ENCODE results near the gene SPN. TPM values are rescaled to one million over a fixed set of nuclear protein-coding genes. Genes with fewer than 3 reads are reported as not detected.
"Not testable (repeated sequence)": the region's sequence is repeated elsewhere in the genome, so short reads cannot be mapped to it uniquely, and the experiment has no call there.

SPN gene
- polyA plus RNA-seq, 6 donors from 2014 or later = 2.0 to 3.3 (median 2.4) TPM; not detected in 1

GRCh38 chr16:29635902-29636301 lies 27.1 kb upstream of the SPN start:
- not testable (repeated sequence) for DNase-seq; H3K36me3 Mint-ChIP-seq; H3K4me1 Mint-ChIP-seq; H3K27me3 Mint-ChIP-seq; H3K4me3 Mint-ChIP-seq; H3K27ac Mint-ChIP-seq; H3K9me3 Mint-ChIP-seq; ATAC-seq (ENCODE audit: low read depth in 2 of 2)

GRCh38 chr16:29636368-29636767 lies 26.7 kb upstream of the SPN start:
- H3K9me3 Mint-ChIP-seq; H3K36me3 Mint-ChIP-seq; H3K4me3 Mint-ChIP-seq; H3K27me3 Mint-ChIP-seq; H3K27ac Mint-ChIP-seq; DNase-seq; ATAC-seq (ENCODE audit: low read depth in 2 of 2): not testable (repeated sequence)
- H3K4me1 Mint-ChIP-seq = peaks cover 3 to 11% (median 5%) of the 10 kb centered on the region in 3 donors

DNA sequence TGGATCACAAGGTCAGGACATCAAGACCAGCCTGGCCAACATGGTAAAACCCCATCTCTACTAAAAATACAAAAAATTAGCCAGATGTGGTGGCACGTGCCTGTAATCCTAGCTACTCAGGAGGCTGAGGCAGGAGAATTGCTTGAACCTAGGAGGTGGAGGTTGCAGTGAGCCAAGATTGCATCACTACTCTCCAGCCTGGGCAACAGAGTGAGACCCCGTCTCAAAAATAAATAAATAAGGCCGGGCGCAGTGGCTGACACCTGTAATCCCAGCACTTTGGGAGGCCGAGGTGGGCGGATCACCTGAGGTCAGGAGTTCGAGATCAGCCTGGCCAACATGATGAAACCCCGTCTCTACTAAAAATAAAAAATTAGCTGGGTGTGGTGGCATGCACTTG lies 24.3 kb upstream of the SPN start:
- not testable (repeated sequence) for ATAC-seq (ENCODE audit: low read depth in 2 of 2); H3K9me3 Mint-ChIP-seq; DNase-seq; H3K36me3 Mint-ChIP-seq; H3K4me3 Mint-ChIP-seq; H3K27ac Mint-ChIP-seq; H3K27me3 Mint-ChIP-seq
- peaks cover 9 to 23% (median 16%) of the 10 kb centered on the region in 3 donors for H3K4me1 Mint-ChIP-seq

DNA sequence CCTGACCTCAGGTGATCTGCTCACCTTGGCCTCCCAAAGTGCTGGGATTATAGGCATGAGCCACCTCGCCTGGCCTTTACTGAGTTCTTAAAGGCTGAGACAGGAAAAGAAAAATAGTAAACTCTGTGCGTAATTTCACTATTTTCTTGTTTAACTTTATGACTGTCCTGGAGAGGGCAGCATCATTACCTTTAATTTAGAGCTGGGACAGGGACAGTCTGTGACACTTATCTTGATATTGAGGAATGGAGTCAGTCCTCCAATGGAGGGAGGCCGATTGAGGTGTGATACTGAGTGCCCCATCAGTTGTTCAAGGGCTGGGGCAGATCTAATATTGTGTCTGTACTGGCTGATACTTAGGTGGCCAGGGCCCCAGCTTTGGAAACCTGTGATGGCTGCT lies 21.5 kb upstream of the SPN start:
- peaks cover 0 to 2% (median 0%) of the 10 kb centered on the region in 7 donors for H3K9me3 Mint-ChIP-seq
- peak overlapping the region in 1 of 6 donors; percentile 90 for H3K27ac Mint-ChIP-seq
- DNase-seq = peak; percentile 17
- no peaks in the 10 kb centered on the region for H3K36me3 Mint-ChIP-seq
- no peak for ATAC-seq (ENCODE audit: low read depth in 2 of 2)
- peak overlapping the region in 1 of 8 donors; percentile 40 for H3K4me3 Mint-ChIP-seq
- H3K4me1 Mint-ChIP-seq = peaks cover 26 to 47% (median 43%) of the 10 kb centered on the region in 3 donors
- no peaks in the 10 kb centered on the region for H3K27me3 Mint-ChIP-seq

DNA sequence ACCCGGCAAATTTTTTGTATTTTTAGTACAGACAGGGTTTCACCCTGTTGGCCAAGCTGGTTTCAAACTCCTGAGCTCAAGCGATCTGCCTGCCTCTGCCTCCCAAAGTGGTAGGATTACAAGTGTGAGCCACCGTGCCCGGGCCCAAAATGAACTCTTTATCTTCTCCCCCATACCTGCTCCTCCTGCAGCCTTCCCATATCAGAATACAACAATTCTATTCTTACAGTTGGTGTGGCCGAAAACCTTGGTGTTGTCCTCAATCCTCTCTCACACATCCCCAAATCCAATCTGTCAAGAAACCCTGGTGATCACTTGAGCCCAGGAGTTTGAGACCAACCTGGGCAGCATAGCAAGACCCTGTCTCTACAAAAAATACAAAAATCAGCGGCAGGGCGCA lies 19.5 kb upstream of the SPN start:
- Mint-ChIP-seq H3K27me3 (no peaks in the 10 kb centered on the region), H3K4me1 (peaks cover 26 to 47% (median 43%) of the 10 kb centered on the region in 3 donors), H3K4me3 (peak overlapping the region in 1 of 8 donors; percentile 42), H3K9me3 (peaks cover 0 to 2% (median 0%) of the 10 kb centered on the region in 7 donors), H3K27ac (peak overlapping the region in 2 of 6 donors; percentile 65 to 67), H3K36me3 (no peaks in the 10 kb centered on the region)
- DNase-seq (no peak), ATAC-seq (ENCODE audit: low read depth in 2 of 2) (no peak)

DNA sequence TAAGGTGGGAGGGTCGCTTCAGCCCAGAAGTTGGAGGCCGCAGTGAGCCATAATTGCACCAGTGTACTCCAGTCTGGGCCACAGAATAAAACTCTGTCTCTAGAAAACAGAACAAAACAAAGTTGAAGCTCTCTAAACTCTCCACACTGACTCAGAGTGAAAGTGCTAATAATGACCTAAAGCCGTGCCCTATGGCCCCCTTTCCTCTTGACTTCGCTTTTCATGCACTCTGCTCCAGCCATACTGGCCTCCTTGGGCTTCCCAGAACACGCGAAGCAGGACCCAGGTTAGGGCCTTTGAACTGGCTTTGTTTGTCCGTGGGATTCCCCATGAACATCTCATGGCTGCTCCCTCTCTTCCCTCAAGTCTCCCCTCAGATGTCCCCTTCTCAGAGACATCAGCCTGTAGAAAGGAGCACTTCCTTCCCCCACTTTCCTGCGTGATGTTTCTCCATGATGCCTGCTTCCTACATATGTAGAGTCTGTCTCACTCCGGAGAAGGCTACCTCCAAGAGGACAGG lies 18.6 kb upstream of the SPN start:
- Mint-ChIP-seq H3K9me3 (peaks cover 0 to 2% (median 0%) of the 10 kb centered on the region in 7 donors), H3K4me3 (peak overlapping the region; percentile 17 to 79 (median 62)), H3K27me3 (no peaks in the 10 kb centered on the region), H3K4me1 (peaks cover 26 to 47% (median 43%) of the 10 kb centered on the region in 3 donors), H3K27ac (peak overlapping the region; percentile 56 to 95 (median 82)), H3K36me3 (no peaks in the 10 kb centered on the region)
- ATAC-seq (ENCODE audit: low read depth in 2 of 2) (peak in 1 of 2 donors; percentile 7), DNase-seq (no peak)

DNA sequence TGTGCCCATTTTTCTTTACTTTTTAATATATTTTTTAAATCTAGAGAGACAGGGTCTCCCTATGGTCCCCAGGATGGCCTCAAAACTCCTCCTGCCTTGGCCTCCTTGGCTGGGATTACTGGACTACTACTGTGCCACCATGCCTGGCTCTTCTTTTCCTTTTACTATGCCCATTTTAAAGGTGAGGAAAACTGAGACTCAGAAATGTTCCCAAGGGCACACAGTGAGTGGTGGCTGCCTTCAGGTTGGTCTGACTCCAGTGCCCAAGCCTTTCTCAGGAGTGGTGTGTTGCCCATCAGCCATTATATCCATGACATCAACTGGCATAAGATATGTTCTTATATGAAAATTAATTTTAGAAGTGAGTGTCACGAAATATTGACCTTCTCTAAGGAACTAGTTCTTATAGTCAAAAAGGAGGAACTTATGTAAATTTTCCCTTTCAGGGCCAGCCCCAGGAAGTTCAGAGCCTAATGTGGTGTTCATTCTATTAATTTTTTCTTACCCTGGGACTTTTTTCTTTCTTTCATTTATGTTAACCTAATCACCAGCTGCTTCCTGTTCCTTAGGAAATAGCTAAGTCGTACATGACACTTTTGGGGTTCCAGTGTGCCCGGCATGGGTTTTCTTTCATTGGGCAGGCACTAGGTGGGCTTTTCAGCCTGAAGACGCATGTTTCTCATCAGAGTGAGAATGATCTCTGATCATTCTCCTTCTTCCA lies 17.9 kb upstream of the SPN start:
- Mint-ChIP-seq H3K27me3 (no peaks in the 10 kb centered on the region), H3K4me1 (peaks cover 30 to 52% (median 43%) of the 10 kb centered on the region in 3 donors), H3K36me3 (no peaks in the 10 kb centered on the region), H3K4me3 (peak overlapping the region; percentile 10 to 85 (median 75)), H3K9me3 (peaks cover 0 to 2% (median 0%) of the 10 kb centered on the region in 7 donors), H3K27ac (peak overlapping the region; percentile 90 to 96 (median 92))
- peak; percentile 70 for DNase-seq
- ATAC-seq (ENCODE audit: low read depth in 2 of 2) = peak; percentile 84 to 86

GRCh38 chr16:29645694-29646187 lies 17.3 kb upstream of the SPN start:
- peak; percentile 42 to 48 for ATAC-seq (ENCODE audit: low read depth in 2 of 2)
- Mint-ChIP-seq H3K36me3 (no peaks in the 10 kb centered on the region), H3K4me1 (peaks cover 27 to 47% (median 43%) of the 10 kb centered on the region in 3 donors), H3K9me3 (peaks cover 0 to 2% (median 0%) of the 10 kb centered on the region in 7 donors), H3K27ac (peak overlapping the region; percentile 90 to 96 (median 92)), H3K4me3 (peak overlapping the region; percentile 10 to 85 (median 75)), H3K27me3 (no peaks in the 10 kb centered on the region)
- DNase-seq = no peak

- peaks cover 24 to 35% (median 34%) of the 10 kb centered on the region in 3 donors for H3K4me1 Mint-ChIP-seq
- peak overlapping the region in 1 of 8 donors; percentile 20 for H3K4me3 Mint-ChIP-seq
- no peaks in the 10 kb centered on the region for H3K36me3 Mint-ChIP-seq
- DNase-seq (no peak), ATAC-seq (ENCODE audit: low read depth in 2 of 2) (no peak)
- H3K27ac Mint-ChIP-seq = peak overlapping the region in 2 of 6 donors; percentile 26 to 38
- peaks cover 0 to 2% (median 0%) of the 10 kb centered on the region in 7 donors for H3K9me3 Mint-ChIP-seq
- H3K27me3 Mint-ChIP-seq = no peaks in the 10 kb centered on the region
Measured at GRCh38 chr16:29646947-29647346, 16.1 kb upstream of the SPN start.

- ATAC-seq (ENCODE audit: low read depth in 2 of 2) = no peak
Measured at GRCh38 chr16:29649588-29650494, 13.2 kb upstream of the SPN start.

DNA sequence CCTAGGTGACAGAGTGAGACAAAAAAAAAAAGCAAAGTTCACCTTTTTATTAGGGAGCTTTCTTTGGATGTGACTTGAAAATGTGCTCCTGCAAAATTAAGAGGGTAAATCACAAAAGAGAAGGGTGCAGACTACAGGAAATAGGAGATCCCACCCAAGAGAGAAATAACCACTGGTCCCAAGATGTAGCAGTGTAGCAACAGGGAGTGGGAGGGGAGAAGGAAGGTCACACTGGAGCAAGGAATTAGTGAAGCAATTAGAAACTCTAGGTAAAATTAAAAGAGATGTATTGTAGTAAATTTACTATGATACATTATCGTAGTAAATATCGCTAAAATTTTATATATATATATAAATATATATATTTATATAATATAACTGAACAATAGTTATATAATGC lies 12.3 kb upstream of the SPN start:
- Mint-ChIP-seq H3K27me3 (no peaks in the 10 kb centered on the region), H3K4me1 (peaks cover 21 to 32% (median 28%) of the 10 kb centered on the region in 3 donors), H3K9me3 (no peaks in the 10 kb centered on the region), H3K27ac (peak overlapping the region in 1 of 6 donors; percentile 31), H3K4me3 (no peak overlapping the region), H3K36me3 (no peaks in the 10 kb centered on the region)
- DNase-seq = no peak
- ATAC-seq (ENCODE audit: low read depth in 2 of 2) = no peak

More at GRCh38 chr16:29649588-29650494, 13.2 kb upstream of the SPN start:
- H3K27ac Mint-ChIP-seq = peak overlapping the region in 1 of 6 donors; percentile 44
- H3K4me3 Mint-ChIP-seq = peak overlapping the region in 1 of 8 donors; percentile 14
- no peaks in the 10 kb centered on the region for H3K36me3 Mint-ChIP-seq
- H3K4me1 Mint-ChIP-seq = peaks cover 25 to 36% (median 36%) of the 10 kb centered on the region in 3 donors
- DNase-seq = no peak
- H3K27me3 Mint-ChIP-seq = no peaks in the 10 kb centered on the region
- H3K9me3 Mint-ChIP-seq = peaks cover 0 to 2% (median 0%) of the 10 kb centered on the region in 7 donors

DNA sequence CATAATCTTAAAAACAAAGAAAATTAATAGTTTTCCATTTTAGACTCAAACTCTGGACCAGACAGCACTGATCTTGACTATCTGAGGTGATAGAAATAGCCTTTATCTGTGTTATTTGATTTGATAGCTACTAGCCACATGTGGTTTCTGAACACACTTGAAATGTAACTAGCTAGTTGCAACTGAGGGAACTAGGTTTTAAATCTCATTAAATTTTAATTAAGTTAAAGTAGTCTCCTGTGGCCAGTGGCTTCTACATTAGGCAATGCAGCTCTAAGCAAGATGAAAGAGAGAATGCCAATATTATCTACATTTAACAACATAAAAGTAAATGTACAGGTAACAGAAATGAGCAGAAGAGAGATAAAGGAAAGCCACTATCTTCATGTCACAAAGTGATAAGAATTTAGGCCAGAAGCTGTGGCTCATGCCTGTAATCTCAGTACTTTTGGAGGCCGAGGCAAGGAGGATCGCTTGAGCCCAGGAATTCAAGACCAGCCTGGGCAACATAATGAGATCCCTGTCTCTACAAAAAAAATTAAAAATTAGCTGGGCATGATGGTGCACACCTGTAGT lies 11.2 kb upstream of the SPN start:
- no peak for DNase-seq
- H3K9me3 Mint-ChIP-seq = no peaks in the 10 kb centered on the region
- H3K4me1 Mint-ChIP-seq = peaks cover 20 to 27% (median 22%) of the 10 kb centered on the region in 3 donors
- H3K36me3 Mint-ChIP-seq = no peaks in the 10 kb centered on the region
- H3K4me3 Mint-ChIP-seq = peak overlapping the region in 1 of 8 donors; percentile 41
- ATAC-seq (ENCODE audit: low read depth in 2 of 2) = no peak
- no peaks in the 10 kb centered on the region for H3K27me3 Mint-ChIP-seq
- H3K27ac Mint-ChIP-seq = no peak overlapping the region

- H3K4me1 Mint-ChIP-seq = peaks cover 20 to 27% (median 22%) of the 10 kb centered on the region in 3 donors
- no peaks in the 10 kb centered on the region for H3K36me3 Mint-ChIP-seq
- H3K9me3 Mint-ChIP-seq = no peaks in the 10 kb centered on the region
- no peaks in the 10 kb centered on the region for H3K27me3 Mint-ChIP-seq
- H3K27ac Mint-ChIP-seq = peak overlapping the region; percentile 16 to 73 (median 46)
- peak overlapping the region in 7 of 8 donors; percentile 51 to 83 (median 57) for H3K4me3 Mint-ChIP-seq
- peak; percentile 55 for DNase-seq
- peak; percentile 96 to 99 for ATAC-seq (ENCODE audit: low read depth in 2 of 2)
Measured at GRCh38 chr16:29653471-29653870, 9.6 kb upstream of the SPN start.
